GM19043 (cell line): ENCODE results near the gene KCNJ10.

Experiments used
- ATAC-seq: cut with Tn5 transposase; IDR thresholded peaks from one replicate; pipeline ENCODE4 v1.9.1; 2021; ENCODE audit warnings: low read depth; ENCODE audit not compliant: unreplicated experiment

The KCNJ10 gene

DNA sequence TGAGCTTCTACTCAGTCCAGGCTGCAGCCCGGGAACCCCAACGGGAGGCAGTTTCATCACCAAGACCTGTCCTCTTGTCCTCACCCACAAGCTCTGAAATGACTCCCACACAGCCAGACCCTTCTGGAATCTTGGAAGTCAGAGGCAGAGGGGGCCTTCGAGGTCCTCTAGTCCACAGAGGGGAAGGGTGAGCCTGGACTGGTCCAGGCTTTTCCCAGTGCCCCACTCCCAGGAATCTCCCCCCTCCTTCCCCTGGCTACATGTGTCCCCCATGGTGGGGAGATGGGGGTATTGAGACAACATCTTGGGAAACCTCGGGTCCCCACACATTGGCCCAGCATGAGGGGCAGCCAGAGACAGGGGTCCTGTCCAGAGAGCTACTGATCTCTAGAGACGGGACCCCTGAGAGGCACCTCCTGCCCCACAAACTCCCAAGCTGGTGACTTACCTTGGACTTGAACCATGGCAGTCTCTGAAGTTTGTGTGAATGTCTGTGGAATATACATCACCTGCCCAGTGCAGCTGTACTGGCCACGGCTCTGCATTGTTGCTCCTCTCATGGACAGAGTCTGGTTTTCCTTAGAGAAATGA lies 96.5 kb downstream of the KCNJ10 start:
- no peak for ATAC-seq

- ATAC-seq = no peak
These were observed 97.3 kb downstream of the KCNJ10 start for GRCh38 chr1:159972443-159973205.

- ATAC-seq = no peak
These were observed 99.0 kb downstream of the KCNJ10 start for GRCh38 chr1:159970932-159971342.

GRCh38 chr1:159968901-159969300 lies 101.1 kb downstream of the KCNJ10 start:
- no peak for ATAC-seq

DNA sequence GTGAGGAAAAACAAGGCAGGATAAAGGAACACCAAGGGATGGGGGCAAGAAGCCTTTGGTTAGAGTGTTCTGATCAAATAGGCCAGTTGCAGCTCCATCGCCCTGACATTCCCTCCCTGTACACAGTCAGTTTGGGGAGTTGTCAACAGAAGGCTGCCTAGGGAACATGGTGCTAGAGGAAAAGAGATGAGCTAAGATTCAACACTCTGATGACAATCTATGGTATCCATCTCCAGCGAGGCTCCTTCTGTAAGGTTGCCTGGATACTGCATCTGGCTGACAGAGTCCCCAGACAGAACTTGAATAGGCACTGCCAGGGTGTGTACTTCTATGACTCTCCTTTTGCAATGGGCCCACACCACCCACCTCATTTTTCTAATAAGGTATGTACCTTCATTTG lies 104.7 kb downstream of the KCNJ10 start:
- ATAC-seq = no peak

GRCh38 chr1:159964144-159964543 lies 105.8 kb downstream of the KCNJ10 start:
- no peak for ATAC-seq

DNA sequence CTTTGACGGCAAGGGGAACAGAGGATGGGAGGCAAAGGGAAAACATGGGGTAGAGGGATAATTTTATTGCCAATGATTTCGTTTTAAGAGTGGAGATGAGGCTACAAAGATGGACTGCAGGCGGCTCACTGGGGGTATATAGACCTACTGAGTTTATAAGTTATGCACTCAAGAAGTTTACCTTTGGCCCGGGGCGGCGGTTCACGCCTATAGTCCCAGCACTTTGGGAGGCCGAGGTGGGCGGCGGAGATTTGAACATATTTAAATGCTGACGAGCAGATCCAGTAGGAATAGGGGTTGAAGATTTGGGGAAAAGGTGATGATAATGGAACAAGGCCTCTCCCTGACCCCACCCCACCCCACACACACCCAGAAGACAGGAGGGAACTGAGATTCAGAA lies 107.8 kb downstream of the KCNJ10 start:
- no peak for ATAC-seq

DNA sequence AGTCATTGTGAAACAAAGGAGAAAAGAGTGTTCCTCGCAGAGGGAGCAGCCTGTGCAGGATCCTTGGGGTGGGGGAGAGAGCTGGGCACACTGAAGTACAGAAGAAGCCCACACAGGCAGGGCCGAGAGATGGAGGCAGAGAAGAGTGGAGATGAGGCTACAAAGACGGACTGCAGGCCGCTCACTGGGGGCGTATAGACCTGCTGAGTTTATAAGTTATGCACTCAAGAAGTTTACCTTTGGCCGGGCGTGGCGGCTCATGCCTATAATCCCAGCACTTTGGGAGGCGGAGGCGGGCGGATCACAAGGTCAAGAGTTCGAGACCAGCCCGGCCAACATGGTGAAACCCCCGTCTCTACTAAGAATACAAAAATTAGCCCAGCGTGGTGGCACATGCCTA lies 108.3 kb downstream of the KCNJ10 start:
- ATAC-seq = no peak

- no peak for ATAC-seq
These were observed 109.1 kb downstream of the KCNJ10 start for GRCh38 chr1:159960721-159961381.

DNA sequence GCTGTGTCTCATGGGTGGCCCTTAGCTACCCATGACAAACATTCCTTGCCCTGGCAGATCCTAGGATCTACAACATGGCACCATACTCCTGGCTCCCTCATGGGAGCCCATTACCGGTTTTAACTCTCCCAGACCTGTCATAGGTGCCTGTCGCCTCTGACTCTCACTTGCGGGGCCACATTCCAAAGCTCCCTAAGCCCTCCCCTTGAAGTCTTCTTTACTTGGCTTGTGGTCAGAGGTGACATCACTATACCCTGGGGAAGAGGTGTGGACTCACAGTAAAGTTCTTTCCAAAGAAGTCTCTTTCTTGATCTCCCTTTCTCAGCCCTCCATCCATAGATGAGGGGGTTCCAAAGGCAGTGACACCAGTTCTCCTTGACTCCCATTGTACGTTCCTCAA lies 110.5 kb downstream of the KCNJ10 start:
- no peak for ATAC-seq

GRCh38 chr1:159958719-159959380 lies 111.1 kb downstream of the KCNJ10 start:
- ATAC-seq = no peak

GRCh38 chr1:159957824-159958268 lies 112.1 kb downstream of the KCNJ10 start:
- ATAC-seq = no peak

DNA sequence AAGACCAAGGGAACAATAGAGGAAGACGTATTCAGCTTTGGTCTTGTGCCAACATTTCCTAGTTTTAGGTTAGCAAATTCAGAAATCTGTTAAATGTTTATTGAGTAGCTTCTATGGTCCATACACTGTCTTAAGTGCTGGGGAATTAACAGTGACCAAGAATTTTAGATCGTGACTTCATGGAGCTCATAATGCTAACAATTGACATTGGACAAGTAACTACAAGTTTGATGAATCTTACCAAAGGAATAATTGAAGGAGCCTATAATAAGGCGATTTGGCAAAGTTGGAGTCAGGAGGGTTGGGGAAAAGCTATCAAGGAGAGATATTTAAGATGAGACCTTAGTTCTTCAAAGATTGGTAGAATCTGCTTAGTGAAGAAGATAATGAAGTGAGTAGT lies 114.5 kb downstream of the KCNJ10 start:
- no peak for ATAC-seq

GRCh38 chr1:159953536-159954515 lies 116.1 kb downstream of the KCNJ10 start, which contains the start of gene SLAMF9:
Gene SLAMF9 (minus strand): TSS chr1:159954237. CDS start chr1:159954137, 100 bp downstream.
- ATAC-seq = no peak

DNA sequence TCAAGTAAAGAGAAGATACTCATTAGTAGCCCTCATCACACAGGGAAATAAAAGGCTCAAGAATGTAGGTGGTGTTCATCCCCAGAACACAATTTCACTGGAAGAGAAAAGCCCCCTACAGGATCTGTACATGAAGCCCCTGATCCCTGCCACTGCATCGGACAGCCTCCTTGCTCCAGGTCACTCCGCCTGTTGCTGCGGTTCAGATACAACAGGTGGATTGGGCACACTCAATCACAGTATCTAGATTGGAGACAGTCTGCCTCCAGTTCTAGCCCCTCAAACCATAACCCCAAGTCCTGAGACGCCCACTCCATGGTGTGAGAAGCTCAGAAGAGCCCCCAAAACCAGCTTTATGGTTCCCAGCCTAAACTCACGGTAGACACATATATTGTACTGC lies 117.0 kb downstream of the KCNJ10 start:
- ATAC-seq = no peak

GRCh38 chr1:159951551-159951950 lies 118.4 kb downstream of the KCNJ10 start:
- ATAC-seq = no peak

DNA sequence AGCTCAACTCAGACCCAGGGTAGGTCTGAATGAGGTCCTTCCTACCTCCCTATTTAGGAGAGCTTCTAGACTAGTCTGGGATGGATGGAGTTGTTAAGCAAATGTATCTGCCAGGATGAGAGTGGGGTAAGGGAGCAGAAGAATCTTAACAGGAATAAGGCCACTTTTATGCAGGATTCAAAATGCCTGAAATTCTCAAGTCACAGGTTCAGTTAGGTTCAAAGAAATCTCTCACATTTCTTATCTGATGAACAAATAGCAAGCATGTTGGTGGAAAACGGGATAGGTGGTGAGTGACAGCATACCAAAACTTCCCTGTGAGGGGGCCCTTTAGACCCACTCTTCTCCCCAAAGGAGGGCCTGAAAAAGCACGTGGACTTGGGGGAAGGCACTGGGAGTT lies 118.9 kb downstream of the KCNJ10 start:
- no peak for ATAC-seq

- no peak for ATAC-seq
These were observed 120.0 kb downstream of the KCNJ10 start for GRCh38 chr1:159949981-159950381.

DNA sequence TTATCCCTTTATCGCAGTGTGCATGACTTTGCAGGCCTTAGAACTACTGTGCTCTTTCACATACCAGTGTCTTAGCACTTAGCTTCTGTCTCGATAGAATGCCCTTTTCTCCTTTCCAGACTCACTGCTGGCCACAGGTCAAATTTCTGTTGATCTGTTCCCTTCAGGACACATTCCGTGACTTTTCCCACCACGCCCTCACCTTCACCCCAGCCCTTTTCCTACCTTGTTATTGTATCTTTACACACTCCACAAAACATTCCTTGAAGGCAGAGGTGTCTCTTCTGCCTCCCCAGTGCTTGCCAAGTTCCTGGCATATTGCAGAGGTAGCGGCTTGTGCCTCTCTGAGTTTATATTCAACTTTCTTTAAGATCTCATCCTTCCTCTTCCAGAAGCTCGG lies 120.8 kb downstream of the KCNJ10 start:
- ATAC-seq = no peak
